ENCODE results near the gene KIAA0753. TPM values are rescaled to one million over a fixed set of nuclear protein-coding genes. Genes with fewer than 3 reads are reported as not detected.
A peak's percentile ranks its signal among the peaks of the same experiment; 100 is the strongest.

Gene KIAA0753
- total and polyA plus RNA-seq, 2 of the 13 experiments (the other 11 are each of a cell fraction or from before 2014, with no cell fraction given), result 5.2 to 9.1 TPM

- TF ChIP-seq ASH2L (IDR thresholded peaks at IDR 0.05; ENCODE audit: insufficient read length, low read depth, low read length) (peak; percentile 60), RNF2 (conservative IDR thresholded peaks at IDR 0.05; ENCODE audit: low read depth) (no peak), ZNF687 (CRISPR knock-in tag; IDR thresholded peaks at IDR 0.05) (no peak), ZNF749 (CRISPR knock-in tag; IDR thresholded peaks at IDR 0.05; ENCODE audit: borderline replicate concordance) (no peak), MTERF4 (CRISPR knock-in tag; IDR thresholded peaks at IDR 0.05) (no peak), ATF2 (CRISPR knock-in tag; IDR thresholded peaks at IDR 0.05) (0 out of 2 replicates have a peak, but pooled peaks have one; percentile 8), ZNF766 (CRISPR knock-in tag; IDR thresholded peaks at IDR 0.05; ENCODE audit: borderline replicate concordance) (no peak; the same call in 1 of the 2 replicates), ZNF737 (CRISPR knock-in tag; IDR thresholded peaks at IDR 0.05; ENCODE audit: borderline replicate concordance) (no peak), ZBTB7A (CRISPR knock-in tag; IDR thresholded peaks at IDR 0.05) (no peak), FOXP1 (IDR thresholded peaks at IDR 0.05) (no peak), FOXP1 (CRISPR knock-in tag; IDR thresholded peaks at IDR 0.05) (no peak), ZNF530 (CRISPR knock-in tag; IDR thresholded peaks at IDR 0.05; ENCODE audit: low read depth) (no peak), ONECUT2 (CRISPR knock-in tag; IDR thresholded peaks at IDR 0.05) (no peak), GABPA (IDR thresholded peaks at IDR 0.05; ENCODE audit: low read depth, low read length) (peak; percentile 94), GABPA (CRISPR knock-in tag; IDR thresholded peaks at IDR 0.05; ENCODE audit: low read depth) (peak; percentile 97), POLR2AphosphoS5 (IDR thresholded peaks at IDR 0.05; ENCODE audit: low read depth, low read length) (peak; percentile 84), ZNF329 (CRISPR knock-in tag; IDR thresholded peaks at IDR 0.05; ENCODE audit: low read depth) (peak; percentile 69; the same call in 1 of the 2 replicates), HOMEZ (CRISPR knock-in tag; IDR thresholded peaks at IDR 0.05; ENCODE audit: low read depth) (peak; percentile 19; the same call in 1 of the 2 replicates), ZBTB1 (CRISPR knock-in tag; IDR thresholded peaks at IDR 0.05; ENCODE audit: borderline replicate concordance) (no peak), ZNF138 (CRISPR knock-in tag; IDR thresholded peaks at IDR 0.05; ENCODE audit: low read depth) (no peak), ZFAT (CRISPR knock-in tag; conservative IDR thresholded peaks at IDR 0.05) (no peak), ZNF18 (CRISPR knock-in tag; IDR thresholded peaks at IDR 0.05; ENCODE audit: insufficient replicate concordance) (no peak)
Observed at GRCh38 chr17:6651354-6651918, 10.9 kb upstream of the KIAA0753 start, which contains the start of the genes C17orf100 and MED31 (continued).
